ENCODE measurements around the gene TENM4.

TENM4 gene

GRCh38 chr11:78715639-78716311, 725.1 kb downstream of the TENM4 start:
- DNase-seq = no peak

DNA sequence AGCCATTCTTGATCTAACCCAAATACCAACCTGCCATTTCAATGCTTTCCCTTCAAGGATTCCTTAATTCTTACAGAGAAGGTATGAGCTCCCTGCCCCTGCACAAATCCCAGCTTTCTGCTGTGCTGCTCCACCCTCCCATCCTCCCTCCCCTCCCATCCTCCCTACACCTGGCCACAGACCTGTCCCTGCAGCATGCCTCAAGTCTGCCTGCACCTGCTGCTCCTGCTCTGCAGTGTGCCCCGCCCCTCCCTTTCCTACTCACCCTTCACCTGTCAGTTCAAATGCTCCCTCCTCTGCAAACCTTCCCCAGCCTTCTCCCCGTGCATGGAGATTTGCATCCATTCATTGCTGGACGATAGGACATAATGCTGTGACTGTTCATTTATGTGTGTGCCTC, 726.3 kb downstream of the TENM4 start:
- DNase-seq = no peak

DNA sequence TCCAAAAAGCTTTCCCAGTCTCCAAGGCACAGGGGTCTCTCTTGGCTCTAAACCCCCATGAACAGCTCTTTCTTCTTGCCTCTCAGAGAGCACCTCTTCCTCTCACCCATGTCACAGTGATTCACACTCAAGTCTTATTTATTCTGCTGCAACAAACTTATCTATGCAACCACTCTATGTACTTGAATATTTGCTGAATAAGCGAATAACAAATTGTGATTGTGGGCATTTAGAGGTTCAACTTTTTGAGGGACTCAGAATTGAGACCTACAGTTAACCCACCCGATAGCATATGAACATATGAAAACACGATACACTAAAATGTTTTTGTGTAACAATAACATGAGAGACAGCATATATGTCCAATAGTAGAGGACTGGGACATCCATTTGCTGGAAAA, 729.1 kb downstream of the TENM4 start:
- DNase-seq = no peak

DNA sequence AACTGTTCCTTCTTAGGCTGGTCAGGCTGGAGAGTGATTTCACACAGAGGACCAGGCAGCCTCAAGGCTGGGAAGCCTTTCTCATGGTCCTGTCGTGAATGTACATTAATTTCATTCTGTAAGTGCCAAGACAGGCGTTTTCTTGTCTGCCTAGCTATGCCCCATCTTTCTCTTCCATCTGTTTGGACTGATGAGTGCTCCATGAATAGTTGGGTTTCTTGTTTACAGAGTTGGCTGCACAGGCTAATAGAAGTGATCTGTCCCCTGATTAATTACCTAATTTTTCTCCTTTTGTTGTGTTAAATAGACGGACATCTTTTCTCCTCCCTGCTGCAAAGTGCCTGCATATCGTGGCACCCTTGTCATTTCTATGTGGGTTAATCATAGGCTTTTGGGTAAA, 730.4 kb downstream of the TENM4 start:
- DNase-seq = no peak

- DNase-seq = no peak
Measured at GRCh38 chr11:78708388-78708787, 732.4 kb downstream of the TENM4 start.

GRCh38 chr11:78706551-78706950, 734.3 kb downstream of the TENM4 start:
- no peak for DNase-seq

DNA sequence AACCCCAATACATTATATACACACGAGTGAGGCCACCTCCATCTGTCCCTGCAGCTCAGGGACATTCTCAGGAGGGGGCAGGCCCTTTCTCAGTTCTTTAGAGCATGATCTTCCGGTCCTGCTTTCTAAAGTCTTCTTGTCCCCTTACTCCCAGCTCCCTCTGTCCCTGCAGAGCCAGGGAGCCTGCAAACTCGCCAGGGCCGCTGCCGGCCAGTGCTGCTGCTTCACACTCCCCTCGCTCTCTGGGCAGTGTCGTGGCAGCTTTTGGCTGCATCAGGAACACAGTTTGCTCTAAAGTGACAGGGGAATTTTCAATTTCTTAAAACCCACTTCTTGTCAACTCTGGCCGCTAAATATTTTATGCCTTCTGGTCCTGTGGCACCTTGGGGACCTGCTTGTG, 736.0 kb downstream of the TENM4 start:
- no peak for DNase-seq

DNA sequence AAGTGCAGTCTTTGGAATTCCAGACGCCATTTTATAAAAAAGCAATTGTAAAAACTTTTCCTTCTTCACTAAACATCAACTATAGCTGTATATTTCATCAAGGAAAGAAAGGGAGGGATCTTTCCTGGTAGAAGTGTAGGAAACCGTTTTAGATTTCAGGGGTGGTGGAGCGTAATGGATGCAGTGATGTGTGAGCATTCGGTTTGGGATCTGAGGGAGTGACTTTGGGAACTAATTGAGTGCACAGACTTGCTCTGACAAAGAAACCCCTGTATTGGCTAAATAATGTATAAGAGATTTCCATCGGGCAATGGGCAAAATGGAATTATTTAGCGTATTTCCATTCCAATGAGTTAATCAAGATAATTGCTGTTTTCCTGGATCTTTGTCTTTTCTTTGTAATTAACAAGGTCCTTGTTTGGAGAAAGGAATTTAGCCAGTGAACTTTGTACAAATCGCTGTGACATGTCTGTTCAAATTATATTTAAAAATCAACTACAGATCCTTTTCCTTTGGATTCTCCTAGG, 741.2 kb downstream of the TENM4 start:
- no peak for DNase-seq

DNA sequence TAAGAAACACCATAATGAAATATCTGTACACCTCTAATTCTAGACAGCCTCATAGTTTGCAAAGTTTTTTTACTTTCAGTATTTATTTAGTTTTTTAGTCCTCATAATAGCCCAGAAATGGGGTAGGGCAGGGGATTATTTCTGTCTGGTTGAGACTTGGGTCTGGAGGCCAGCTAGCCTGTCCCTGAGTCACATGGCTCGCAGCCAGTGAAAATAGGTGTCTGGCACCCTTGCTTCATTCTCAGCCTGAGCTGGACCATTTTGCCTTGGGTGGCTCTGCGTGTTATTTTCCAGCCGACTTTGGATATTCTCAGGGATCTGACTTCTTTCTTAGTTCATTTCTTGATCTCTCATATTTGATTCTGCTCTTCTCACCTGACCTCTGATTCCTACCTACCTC, 742.2 kb downstream of the TENM4 start:
- DNase-seq = no peak

DNA sequence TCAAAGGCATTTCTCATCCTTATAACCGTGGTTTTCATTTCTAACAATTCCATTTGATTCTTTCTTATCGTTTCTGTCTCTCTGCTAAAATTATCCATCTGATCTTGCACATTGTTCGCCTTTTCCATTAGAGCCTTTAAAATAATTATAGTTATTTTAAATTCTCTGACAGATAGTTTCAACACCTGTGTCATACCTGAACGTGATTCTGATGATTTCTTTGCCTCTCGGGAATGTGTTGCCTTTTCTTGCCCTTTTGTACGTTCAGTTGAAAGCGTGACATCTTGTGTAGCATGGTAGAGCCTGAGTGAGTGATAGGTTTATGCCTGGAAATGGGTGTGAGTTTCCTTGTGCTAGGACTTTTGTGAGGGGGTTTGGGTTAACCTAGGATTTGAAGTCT, 744.7 kb downstream of the TENM4 start:
- DNase-seq = no peak

DNA sequence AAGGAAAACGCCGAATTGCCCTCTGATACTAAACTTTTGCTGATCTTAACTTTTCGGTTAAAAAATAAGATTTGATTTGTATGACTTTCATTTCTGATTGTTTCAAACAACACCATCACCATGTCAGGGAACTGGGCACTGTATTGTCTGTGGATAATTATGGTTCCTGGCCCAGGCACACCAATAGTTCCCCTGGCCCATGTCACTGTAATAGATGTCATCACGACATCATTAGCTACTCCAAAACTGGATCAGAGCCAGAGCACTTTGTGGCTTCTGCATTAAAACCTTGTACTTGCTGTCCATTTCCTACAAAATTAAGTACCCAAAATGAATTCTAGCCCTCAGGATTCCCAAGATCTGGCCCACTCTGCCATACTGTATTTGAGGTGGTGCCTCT, 746.7 kb downstream of the TENM4 start:
- DNase-seq = no peak

DNA sequence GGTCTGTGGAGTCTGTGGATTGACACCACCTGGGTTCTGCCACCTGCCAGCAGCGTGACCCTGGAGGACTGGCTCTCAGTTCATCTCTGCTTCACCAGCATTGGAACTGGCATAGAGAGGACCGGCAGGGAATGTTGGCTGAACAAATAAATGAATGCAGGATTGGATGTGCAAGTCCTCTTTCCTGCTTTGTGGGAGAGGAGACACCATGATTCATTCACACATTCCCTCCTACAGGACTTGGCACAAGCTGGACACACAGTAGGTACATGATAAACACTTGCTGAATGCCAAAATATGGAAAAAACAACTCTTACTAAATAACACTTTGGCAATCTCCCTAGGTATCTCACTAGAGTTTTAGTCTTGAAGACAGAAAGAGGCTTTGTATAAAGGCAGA, 749.6 kb downstream of the TENM4 start:
- no peak for DNase-seq

GRCh38 chr11:78690352-78690987, 750.4 kb downstream of the TENM4 start:
- DNase-seq = no peak

GRCh38 chr11:78689585-78690153, 751.2 kb downstream of the TENM4 start:
- no peak for DNase-seq

DNA sequence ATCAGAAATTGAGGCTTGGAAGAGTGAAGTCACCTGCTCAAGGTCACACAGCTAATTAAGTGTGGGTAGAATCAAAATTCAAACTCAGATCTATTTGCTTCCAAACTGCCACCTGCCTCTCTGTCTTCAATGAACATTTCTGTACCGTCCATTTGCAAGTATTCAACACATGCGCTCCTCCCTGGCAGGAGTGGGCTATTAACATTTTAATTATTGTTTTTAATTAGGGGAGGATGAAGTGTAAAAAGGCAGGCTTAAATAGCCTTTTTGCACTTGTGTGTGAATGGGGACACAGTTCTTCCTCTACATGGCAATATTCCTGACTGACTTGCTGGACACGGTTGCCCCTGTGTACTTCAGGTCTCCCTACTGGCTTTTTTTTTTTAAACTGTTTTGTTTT, 751.7 kb downstream of the TENM4 start:
- no peak for DNase-seq

DNA sequence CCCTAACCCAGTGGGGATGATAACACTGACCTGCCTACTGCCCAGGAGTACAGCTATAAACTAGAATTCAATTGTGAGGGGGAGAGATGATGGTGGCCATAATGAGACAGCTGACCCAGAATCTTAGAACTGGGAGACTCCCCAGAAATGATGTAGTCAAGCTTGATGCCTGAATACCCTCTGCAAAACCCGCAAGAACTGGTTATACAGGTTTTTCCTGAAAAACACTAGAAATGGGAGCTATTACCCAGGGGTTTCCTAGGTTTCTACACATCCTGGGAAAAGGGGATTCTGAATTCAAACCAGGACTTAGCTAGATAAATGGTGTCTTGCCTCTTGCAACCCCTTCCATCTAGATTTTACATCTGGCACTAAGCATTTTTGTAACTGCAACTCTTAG, 752.4 kb downstream of the TENM4 start:
- no peak for DNase-seq

DNA sequence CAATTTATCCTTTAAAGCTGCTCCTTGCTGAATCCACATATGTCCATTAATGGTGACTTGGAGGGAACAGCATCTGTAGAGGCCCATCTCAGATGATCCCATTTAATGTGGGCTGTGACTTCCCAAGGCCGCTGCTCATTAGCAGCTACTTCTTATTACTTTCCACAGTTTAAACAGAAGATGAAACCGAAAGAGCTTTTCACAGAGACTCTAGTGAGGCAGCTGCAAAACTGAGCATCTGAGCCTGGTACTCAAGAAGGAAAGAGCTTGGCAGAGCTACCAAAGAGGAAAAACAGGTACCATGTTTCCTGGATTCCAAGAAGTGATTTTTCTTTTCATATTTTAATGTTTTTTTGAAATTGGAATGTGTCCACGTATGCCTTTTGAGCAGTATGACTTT, 755.7 kb downstream of the TENM4 start:
- no peak for DNase-seq

DNA sequence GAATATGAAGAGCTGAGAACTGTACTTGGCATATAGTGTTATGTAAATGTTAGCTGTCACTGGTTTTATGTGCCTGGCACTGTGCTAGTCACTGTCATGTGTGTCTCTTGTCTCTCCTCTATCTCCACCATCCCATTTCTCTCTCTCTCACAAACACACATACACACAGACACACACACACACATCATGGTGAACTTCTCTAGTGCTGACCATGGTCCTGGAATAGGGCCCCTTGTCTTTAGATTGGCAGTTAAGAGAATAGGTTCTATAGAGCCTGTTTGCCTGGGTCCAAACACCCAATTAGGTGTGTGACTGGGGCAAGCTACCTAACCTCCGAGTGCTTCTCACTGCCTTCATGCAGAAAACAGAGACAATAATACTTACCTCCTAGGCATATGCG, 756.5 kb downstream of the TENM4 start:
- DNase-seq = no peak

GRCh38 chr11:78683774-78684173, 757.1 kb downstream of the TENM4 start:
- DNase-seq = no peak

GRCh38 chr11:78676026-78676557, 764.7 kb downstream of the TENM4 start:
- no peak for DNase-seq

DNA sequence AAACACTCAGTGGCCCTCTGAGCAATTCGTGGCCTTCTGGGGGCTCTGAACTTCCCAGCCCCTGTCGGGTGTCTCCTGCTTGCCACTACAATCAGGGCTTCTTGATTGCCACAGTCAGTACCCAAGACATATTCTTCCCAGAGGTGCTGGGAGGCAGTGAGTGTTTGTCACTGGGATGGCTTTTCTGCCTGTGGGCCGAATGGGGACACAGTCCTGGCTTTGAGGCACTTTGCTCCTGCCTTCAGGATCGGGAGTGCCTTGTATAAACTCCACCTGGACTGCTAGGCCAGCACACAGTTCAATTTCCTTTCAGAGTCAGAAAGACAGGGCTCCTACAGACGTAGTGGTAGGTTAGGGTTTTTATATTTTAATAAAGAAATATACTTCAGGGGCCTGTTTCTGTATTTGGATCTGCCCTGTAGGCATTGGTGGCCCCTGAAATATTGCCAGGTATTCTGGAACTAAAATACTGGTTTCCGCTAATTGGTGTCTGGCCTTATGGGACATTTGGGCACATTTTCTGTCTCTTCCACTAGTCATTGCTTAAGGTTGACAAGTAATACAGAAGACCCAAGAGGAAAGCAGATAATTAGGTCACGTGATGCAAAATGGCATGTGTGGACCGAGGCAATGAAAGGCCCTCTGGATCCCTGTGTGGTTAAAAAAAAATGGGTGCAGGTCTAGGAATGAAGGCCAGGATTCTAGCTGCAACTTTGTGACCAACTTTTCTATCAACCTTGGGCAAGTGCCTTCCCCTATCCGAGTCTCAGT, 767.8 kb downstream of the TENM4 start:
- no peak for DNase-seq

DNA sequence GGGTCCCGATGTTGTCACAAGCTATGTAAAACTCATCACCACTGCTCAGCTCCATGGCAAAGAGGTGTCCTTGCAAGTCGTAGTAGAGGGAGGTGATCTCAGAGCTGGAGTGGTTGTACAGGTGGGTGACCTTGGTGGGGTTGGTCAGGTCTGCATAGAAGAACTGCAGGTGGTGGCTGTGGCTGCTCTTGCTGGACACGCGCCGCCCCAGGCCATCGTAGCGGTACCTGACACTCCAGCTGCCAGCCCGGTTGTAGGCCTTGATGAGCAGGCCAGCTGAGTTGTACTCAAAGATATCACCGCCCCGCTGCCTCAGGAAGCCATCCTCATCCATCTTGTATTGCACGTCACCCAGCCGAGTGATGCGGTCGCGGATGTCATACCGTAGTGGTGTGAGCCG, 771.6 kb downstream of the TENM4 start:
- DNase-seq = no peak

DNA sequence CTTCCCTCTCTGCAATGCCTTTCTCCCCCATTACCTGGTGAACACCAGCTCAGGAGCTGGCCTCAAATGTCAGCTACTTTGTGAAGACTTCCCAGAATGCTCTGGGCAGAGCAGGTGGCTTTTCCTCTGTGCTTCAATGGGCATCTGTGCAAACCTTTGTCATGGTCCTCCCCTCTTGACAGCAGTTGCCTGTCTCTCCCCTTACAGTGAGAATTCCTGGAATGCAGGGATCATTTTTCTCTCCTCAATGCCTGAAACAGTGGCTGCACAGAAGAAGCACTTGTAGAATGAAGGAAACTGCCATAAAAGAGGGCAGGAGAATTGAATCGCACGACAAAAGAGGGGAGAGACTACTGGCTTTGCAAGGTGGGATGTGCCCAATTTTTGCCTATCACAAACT, 773.4 kb downstream of the TENM4 start:
- no peak for DNase-seq
